Effector memory CD4-positive, alpha-beta T cell (primary cell): ENCODE results near the gene ALPG.
"Not testable (repeated sequence)": the region's sequence is repeated elsewhere in the genome, so short reads cannot be mapped to it uniquely, and the experiment has no call there.

Source experiments
- DNase-seq, 3 donors: peaks; one replicate each; pipeline ENCODE4 v3.0.0-alpha.2; 2020
- H3K27ac ChIP-seq: 2 replicates; pipeline ENCODE4 v1.7.0; 2013; ENCODE audit warnings: mild to moderate bottlenecking, low read length, moderate library complexity; ENCODE audit not compliant: insufficient read depth, poor library complexity, severe bottlenecking
- H3K27me3 ChIP-seq: replicated peaks from 2 replicates; pipeline ENCODE4 v1.7.0; 2013; ENCODE audit warnings: mild to moderate bottlenecking, low read length; ENCODE audit not compliant: insufficient read depth, control insufficient read depth, poor library complexity, severe bottlenecking
- H3K36me3 ChIP-seq: 2 replicates; pipeline ENCODE4 v1.7.0; 2013; ENCODE audit warnings: mild to moderate bottlenecking, low read length, moderate library complexity; ENCODE audit not compliant: control insufficient read depth, insufficient read depth
- H3K4me1 ChIP-seq: 2 replicates; pipeline ENCODE4 v1.7.0; 2013; ENCODE audit warnings: low read length, mild to moderate bottlenecking; ENCODE audit not compliant: control insufficient read depth, insufficient read depth, poor library complexity, severe bottlenecking
- H3K4me3 ChIP-seq: 2 replicates; pipeline ENCODE4 v1.7.0; 2013; ENCODE audit warnings: low read length, low read depth, mild to moderate bottlenecking; ENCODE audit not compliant: insufficient read depth, poor library complexity, severe bottlenecking
- H3K9me3 ChIP-seq: 2 replicates; pipeline ENCODE4 v1.7.0; 2013; ENCODE audit warnings: mild to moderate bottlenecking, low read length, moderate library complexity; ENCODE audit not compliant: control insufficient read depth

ALPG gene

GRCh38 chr2:232376713-232377112 lies 29.9 kb upstream of the ALPG start:
- Histone ChIP-seq H3K9me3 (no peaks in the 10 kb centered on the region), H3K4me1 (no peaks in the 10 kb centered on the region), H3K36me3 (no peaks in the 10 kb centered on the region), H3K4me3 (no peak overlapping the region), H3K27ac (no peak overlapping the region), H3K27me3 (no peaks in the 10 kb centered on the region)
- DNase-seq, result no peak

- H3K4me1 ChIP-seq, result no peaks in the 10 kb centered on the region
- DNase-seq, result no peak
These were observed 29.3 kb upstream of the ALPG start for GRCh38 chr2:232377319-232377718.

GRCh38 chr2:232377841-232378734 lies 28.6 kb upstream of the ALPG start:
- no peak for DNase-seq
- Histone ChIP-seq H3K27me3 (peaks cover 2% of the 10 kb centered on the region), H3K4me1 (no peaks in the 10 kb centered on the region), H3K27ac (no peak overlapping the region), H3K9me3 (no peaks in the 10 kb centered on the region), H3K36me3 (no peaks in the 10 kb centered on the region), H3K4me3 (no peak overlapping the region)

More at GRCh38 chr2:232377319-232377718, 29.3 kb upstream of the ALPG start:
- no peaks in the 10 kb centered on the region for H3K27me3 ChIP-seq
- no peaks in the 10 kb centered on the region for H3K9me3 ChIP-seq
- no peaks in the 10 kb centered on the region for H3K36me3 ChIP-seq
- H3K27ac ChIP-seq, result no peak overlapping the region
- no peak overlapping the region for H3K4me3 ChIP-seq

- H3K27ac ChIP-seq, DNase-seq, H3K4me3 ChIP-seq, H3K36me3 ChIP-seq, H3K27me3 ChIP-seq, H3K9me3 ChIP-seq, H3K4me1 ChIP-seq: not testable (repeated sequence)
These were observed 27.9 kb upstream of the ALPG start, which contains the start of gene ALPP for GRCh38 chr2:232378735-232379151. ALPP (plus strand) TSS chr2:232378751; CDS start chr2:232378803, 52 bp downstream.

DNA sequence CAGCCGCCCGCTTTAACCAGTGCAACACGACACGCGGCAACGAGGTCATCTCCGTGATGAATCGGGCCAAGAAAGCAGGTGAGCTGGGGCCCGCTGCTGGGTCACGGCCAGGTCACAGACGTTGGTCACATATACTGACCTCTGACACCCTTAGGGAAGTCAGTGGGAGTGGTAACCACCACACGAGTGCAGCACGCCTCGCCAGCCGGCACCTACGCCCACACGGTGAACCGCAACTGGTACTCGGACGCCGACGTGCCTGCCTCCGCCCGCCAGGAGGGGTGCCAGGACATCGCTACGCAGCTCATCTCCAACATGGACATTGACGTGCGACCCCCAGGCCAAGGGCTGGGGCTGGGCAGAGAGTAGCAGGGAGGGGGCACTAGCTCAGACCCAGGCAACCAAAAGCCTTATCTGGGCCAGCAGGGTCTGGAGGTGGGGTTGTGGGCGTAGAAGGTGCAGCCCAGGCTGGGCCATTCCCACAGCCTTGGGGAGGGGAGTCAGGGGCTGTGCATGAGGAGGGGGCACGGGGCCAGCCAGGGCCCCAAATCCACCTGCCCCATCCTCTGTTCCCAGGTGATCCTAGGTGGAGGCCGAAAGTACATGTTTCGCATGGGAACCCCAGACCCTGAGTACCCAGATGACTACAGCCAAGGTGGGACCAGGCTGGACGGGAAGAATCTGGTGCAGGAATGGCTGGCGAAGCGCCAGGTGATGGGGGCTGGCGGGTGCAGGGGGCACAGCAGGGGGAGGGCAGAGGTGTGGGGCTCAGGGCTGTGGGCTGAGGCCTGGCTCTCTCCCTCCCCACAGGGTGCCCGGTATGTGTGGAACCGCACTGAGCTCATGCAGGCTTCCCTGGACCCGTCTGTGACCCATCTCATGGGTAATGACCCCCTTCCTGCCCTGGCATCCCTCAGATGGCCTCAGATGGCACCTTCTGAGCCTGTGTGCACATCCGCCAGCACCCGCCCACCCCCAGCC lies 26.7 kb upstream of the ALPG start:
- not testable (repeated sequence) for H3K9me3 ChIP-seq, H3K4me3 ChIP-seq, H3K36me3 ChIP-seq, H3K27ac ChIP-seq, H3K4me1 ChIP-seq, DNase-seq, H3K27me3 ChIP-seq

GRCh38 chr2:232381204-232382031 lies 25.2 kb upstream of the ALPG start:
- not testable (repeated sequence) for DNase-seq, H3K36me3 ChIP-seq, H3K27me3 ChIP-seq, H3K9me3 ChIP-seq, H3K27ac ChIP-seq, H3K4me1 ChIP-seq, H3K4me3 ChIP-seq

- Histone ChIP-seq H3K4me1 (no peaks in the 10 kb centered on the region), H3K27me3 (peaks cover 2% of the 10 kb centered on the region), H3K27ac (no peak overlapping the region), H3K4me3 (no peak overlapping the region), H3K9me3 (no peaks in the 10 kb centered on the region), H3K36me3 (no peaks in the 10 kb centered on the region)
- DNase-seq, result no peak
These were observed 24.1 kb upstream of the ALPG start for GRCh38 chr2:232382331-232383225.

- Histone ChIP-seq H3K4me1 (no peaks in the 10 kb centered on the region), H3K27ac (no peak overlapping the region), H3K4me3 (no peak overlapping the region), H3K36me3 (no peaks in the 10 kb centered on the region), H3K9me3 (no peaks in the 10 kb centered on the region), H3K27me3 (peaks cover 2% of the 10 kb centered on the region)
- DNase-seq, result no peak
These were observed 22.2 kb upstream of the ALPG start for GRCh38 chr2:232384466-232384865.

GRCh38 chr2:232385058-232385457 lies 21.6 kb upstream of the ALPG start:
- H3K27me3 ChIP-seq, H3K4me1 ChIP-seq, H3K9me3 ChIP-seq, DNase-seq, H3K27ac ChIP-seq, H3K36me3 ChIP-seq, H3K4me3 ChIP-seq: not testable (repeated sequence)
